Measurements from ENCODE around the gene UBASH3B. TPM values are rescaled to one million over a fixed set of nuclear protein-coding genes. Genes with fewer than 3 reads are reported as not detected.
"Not testable (repeated sequence)": the region's sequence is repeated elsewhere in the genome, so short reads cannot be mapped to it uniquely, and the experiment has no call there.

The UBASH3B gene
- total RNA-seq, 4 donors from 2014 or later = 4.2 to 41.2 (median 24.4) TPM

DNA sequence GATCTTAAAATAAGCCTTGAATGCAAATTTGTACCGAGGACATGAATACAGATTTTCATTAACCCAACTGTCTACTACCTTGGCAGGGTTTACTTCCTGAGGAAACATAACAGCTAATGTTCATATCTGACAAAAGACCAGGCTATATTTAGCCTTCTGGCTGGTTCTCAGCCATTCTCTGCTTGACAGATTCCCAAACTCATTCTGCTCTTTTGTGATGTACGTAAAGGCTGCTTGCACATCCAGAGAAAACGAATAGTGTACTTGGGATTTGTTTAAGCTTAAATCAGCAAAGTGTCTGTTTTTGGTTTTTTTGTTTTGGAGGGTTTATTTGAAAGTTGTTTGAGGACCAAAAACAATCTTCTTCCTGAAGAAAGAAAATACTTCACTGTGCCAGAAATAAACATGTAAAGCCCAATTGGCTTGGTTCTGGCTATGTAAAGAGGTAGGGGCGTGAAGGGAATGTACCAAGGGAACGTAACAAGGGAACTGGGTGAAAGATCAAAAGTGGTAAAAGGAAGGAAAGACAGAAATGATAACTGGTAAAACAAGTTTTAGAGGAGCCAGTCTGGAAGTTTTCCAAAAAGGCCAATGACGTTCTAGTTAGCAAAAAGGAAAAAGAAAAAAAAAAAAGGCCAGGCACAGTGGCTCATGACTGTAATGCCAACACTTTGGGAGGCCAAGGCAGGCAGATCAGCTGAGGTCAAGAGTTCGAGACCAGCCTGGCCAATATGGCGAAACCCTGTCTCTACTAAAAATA, 161.4 kb downstream of the UBASH3B start:
- Histone ChIP-seq H3K4me1 (peaks cover 10% of the 10 kb centered on the region), H3K9me3 (no peaks in the 10 kb centered on the region), H3K27me3 (no peaks in the 10 kb centered on the region), H3K4me3 (no peak overlapping the region), H3K36me3 (no peaks in the 10 kb centered on the region), H3K27ac (no peak overlapping the region)
- 34% methylated on average over 8 of the region's 8 CpGs for WGBS
- TF ChIP-seq POLR2A (IDR thresholded peaks at IDR 0.05) (no peak), POLR2AphosphoS5 (IDR thresholded peaks at IDR 0.05) (no peak), EP300 (IDR thresholded peaks at IDR 0.05) (no peak)
- TF ChIP-seq, protein P1, sequence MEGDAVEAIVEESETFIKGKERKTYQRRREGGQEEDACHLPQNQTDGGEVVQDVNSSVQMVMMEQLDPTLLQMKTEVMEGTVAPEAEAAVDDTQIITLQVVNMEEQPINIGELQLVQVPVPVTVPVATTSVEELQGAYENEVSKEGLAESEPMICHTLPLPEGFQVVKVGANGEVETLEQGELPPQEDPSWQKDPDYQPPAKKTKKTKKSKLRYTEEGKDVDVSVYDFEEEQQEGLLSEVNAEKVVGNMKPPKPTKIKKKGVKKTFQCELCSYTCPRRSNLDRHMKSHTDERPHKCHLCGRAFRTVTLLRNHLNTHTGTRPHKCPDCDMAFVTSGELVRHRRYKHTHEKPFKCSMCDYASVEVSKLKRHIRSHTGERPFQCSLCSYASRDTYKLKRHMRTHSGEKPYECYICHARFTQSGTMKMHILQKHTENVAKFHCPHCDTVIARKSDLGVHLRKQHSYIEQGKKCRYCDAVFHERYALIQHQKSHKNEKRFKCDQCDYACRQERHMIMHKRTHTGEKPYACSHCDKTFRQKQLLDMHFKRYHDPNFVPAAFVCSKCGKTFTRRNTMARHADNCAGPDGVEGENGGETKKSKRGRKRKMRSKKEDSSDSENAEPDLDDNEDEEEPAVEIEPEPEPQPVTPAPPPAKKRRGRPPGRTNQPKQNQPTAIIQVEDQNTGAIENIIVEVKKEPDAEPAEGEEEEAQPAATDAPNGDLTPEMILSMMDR (IDR thresholded peaks at IDR 0.05) = no peak
- no peak for DNase-seq (ENCODE audit: low spot score in 2 of 2)

DNA sequence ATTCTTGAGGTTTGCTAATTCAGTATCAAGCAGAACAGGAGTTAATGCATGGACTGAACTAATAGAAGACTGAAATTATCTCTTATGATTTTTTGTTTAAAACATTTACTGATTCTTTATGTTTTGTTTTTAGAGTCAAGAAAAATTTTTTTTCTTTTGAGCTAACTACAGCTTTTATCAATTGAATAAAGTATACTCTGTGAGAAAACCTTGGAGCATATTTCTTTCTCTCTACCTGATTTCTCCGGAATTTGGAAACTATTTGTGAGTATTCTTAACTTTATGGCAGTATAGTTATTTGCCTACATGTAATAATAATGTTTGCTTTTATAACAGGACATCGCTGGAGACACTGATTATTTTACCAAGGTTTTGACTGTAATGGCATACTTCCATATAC, 164.6 kb downstream of the UBASH3B start:
- WGBS = 94% methylated on average over 2 of the region's 2 CpGs
- TF ChIP-seq EP300 (IDR thresholded peaks at IDR 0.05) (no peak), POLR2AphosphoS5 (IDR thresholded peaks at IDR 0.05) (no peak), POLR2A (IDR thresholded peaks at IDR 0.05) (no peak)
- TF ChIP-seq, protein P1 (IDR thresholded peaks at IDR 0.05) = no peak

DNA sequence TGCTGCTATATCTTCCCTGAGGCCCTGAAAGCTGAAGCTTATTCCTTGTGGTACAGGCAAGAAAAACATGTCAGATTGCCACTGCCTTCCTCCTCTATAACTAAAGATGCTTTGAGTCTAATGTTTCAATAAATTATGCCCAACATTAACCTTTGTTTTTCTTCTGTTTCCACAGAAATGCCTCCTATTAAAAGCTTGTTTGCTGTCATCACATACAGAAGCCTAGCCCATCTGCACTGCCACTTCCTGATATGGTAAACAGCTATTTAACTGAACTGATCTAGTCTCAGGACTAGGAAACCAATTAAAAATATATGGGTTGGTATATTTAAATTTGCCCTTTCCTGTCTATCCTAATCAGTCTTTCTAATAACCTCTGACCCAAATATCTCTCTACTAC, 165.6 kb downstream of the UBASH3B start:
- peaks cover 10% of the 10 kb centered on the region for H3K4me1 ChIP-seq
- H3K36me3 ChIP-seq = no peaks in the 10 kb centered on the region
- no peak overlapping the region for H3K4me3 ChIP-seq
- H3K27ac ChIP-seq = no peak overlapping the region
- no peaks in the 10 kb centered on the region for H3K9me3 ChIP-seq
- no peak for DNase-seq (ENCODE audit: low spot score in 2 of 2)
- TF ChIP-seq POLR2A (IDR thresholded peaks at IDR 0.05) = no peak
- TF ChIP-seq EP300 (IDR thresholded peaks at IDR 0.05) = no peak
- TF ChIP-seq, protein P1 (IDR thresholded peaks at IDR 0.05) = no peak
- no peak for TF ChIP-seq POLR2AphosphoS5 (IDR thresholded peaks at IDR 0.05)
- no peaks in the 10 kb centered on the region for H3K27me3 ChIP-seq

More for the DNA sequence above, 164.6 kb downstream of the UBASH3B start:
- H3K4me1 ChIP-seq = peaks cover 10% of the 10 kb centered on the region
- H3K9me3 ChIP-seq = no peaks in the 10 kb centered on the region
- H3K36me3 ChIP-seq = no peaks in the 10 kb centered on the region
- no peaks in the 10 kb centered on the region for H3K27me3 ChIP-seq
- DNase-seq (ENCODE audit: low spot score in 2 of 2) = no peak
- H3K27ac ChIP-seq = no peak overlapping the region
- H3K4me3 ChIP-seq = no peak overlapping the region

DNA sequence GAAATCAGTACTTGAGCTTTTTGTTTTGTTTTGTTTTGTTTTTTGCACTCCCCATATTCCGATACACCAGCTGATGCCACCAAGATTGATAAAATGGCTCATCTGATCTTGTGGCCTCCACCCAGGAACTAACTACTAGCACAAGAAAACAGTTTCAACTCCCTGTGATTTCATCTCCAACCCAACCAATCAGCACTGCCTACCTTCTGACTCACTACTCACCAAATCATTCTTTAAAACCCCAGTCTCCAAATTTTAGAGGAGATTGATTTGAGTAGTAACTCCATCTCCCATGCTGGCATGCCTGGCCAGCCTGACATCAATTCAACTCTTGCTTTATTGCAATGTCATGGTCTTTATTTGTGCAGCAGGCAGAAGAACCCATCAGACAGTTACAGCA, 166.7 kb downstream of the UBASH3B start:
- no peak for DNase-seq (ENCODE audit: low spot score in 2 of 2)
- H3K4me3 ChIP-seq = no peak overlapping the region
- no peak for TF ChIP-seq EP300 (IDR thresholded peaks at IDR 0.05)
- TF ChIP-seq POLR2A (IDR thresholded peaks at IDR 0.05) = no peak
- TF ChIP-seq POLR2AphosphoS5 (IDR thresholded peaks at IDR 0.05) = no peak
- TF ChIP-seq, protein P1 (IDR thresholded peaks at IDR 0.05) = no peak
- H3K9me3 ChIP-seq = no peaks in the 10 kb centered on the region
- no peak overlapping the region for H3K27ac ChIP-seq
- WGBS = 100% methylated on average over 1 of the region's 1 CpG
- H3K36me3 ChIP-seq = no peaks in the 10 kb centered on the region
- H3K27me3 ChIP-seq = no peaks in the 10 kb centered on the region
- H3K4me1 ChIP-seq = peaks cover 2% of the 10 kb centered on the region

DNA sequence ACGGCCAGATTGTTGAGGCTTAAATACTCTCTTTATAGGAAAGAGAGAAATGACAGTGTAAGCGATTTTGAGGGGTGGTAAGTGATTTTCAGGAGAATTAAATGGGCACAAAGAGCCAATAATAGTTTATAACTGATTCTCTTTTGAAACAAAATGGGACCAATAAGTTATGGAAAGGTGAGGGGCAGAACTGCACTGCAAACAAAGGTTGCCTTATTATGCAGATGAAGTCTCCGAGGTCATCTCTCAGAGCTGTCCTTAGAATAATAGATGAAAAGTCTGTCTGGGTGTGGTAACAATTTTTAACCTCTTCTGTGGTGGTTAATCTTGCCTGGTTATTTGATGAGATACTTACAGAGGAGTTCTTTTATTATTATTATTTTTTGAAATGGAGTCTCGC, 168.0 kb downstream of the UBASH3B start:
- H3K9me3 ChIP-seq = no peaks in the 10 kb centered on the region
- WGBS = 93% methylated on average over 4 of the region's 4 CpGs
- no peak overlapping the region for H3K27ac ChIP-seq
- H3K27me3 ChIP-seq = no peaks in the 10 kb centered on the region
- TF ChIP-seq EP300 (IDR thresholded peaks at IDR 0.05) = no peak
- TF ChIP-seq, protein P1 (IDR thresholded peaks at IDR 0.05) = no peak
- no peak for TF ChIP-seq POLR2AphosphoS5 (IDR thresholded peaks at IDR 0.05)
- TF ChIP-seq POLR2A (IDR thresholded peaks at IDR 0.05) = no peak
- H3K4me1 ChIP-seq = no peaks in the 10 kb centered on the region
- H3K36me3 ChIP-seq = no peaks in the 10 kb centered on the region
- no peak for DNase-seq (ENCODE audit: low spot score in 2 of 2)
- no peak overlapping the region for H3K4me3 ChIP-seq

DNA sequence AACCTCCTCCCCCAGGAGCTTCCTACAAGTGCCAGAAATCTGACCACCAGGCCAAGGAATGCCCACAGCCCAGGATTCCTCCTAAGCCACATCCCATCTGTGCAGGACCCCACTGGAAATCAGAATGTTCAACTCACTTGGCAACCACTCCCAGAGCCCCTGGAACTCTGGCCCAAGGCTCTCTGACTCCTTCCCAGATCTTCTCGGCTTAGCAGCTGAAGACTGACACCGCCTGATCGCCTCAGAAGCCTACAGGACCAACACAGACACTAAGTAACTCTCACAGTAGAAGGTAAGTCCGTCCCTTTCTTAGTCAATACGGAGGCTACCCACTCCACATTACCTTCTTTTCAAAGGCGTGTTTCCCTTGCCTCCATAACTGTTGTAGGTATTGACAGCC, 173.8 kb downstream of the UBASH3B start:
- WGBS = 90% methylated on average over 6 of the region's 6 CpGs

DNA sequence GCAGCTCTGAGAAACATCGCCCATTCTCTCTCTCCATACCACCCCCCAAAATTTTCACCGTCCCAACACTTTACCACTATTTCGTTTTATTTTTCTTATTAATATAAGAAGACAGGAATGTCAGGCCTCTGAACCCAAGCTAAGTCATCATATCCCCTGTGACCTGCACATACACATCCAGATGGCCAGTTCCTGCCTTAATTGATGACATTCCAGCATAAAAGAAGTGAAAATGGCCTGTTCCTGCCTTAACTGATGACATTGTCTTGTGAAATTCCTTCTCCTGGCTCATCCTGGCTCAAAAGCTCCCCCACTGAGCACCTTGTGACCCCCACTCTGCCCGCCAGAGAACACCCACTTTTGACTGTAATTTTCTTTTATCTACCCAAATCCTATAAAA, 176.8 kb downstream of the UBASH3B start:
- WGBS = 80% methylated on average over 4 of the region's 4 CpGs
- not testable (repeated sequence) for H3K27ac ChIP-seq; H3K4me1 ChIP-seq; H3K4me3 ChIP-seq; H3K27me3 ChIP-seq; H3K9me3 ChIP-seq; DNase-seq (ENCODE audit: low spot score in 2 of 2); H3K36me3 ChIP-seq

More for the DNA sequence above, 173.8 kb downstream of the UBASH3B start:
- H3K9me3 ChIP-seq; H3K27me3 ChIP-seq; H3K4me1 ChIP-seq; H3K36me3 ChIP-seq; H3K27ac ChIP-seq; DNase-seq (ENCODE audit: low spot score in 2 of 2); H3K4me3 ChIP-seq: not testable (repeated sequence)

Measured in suprapubic skin (tissue), 4 donors.